ENCODE measurements around the gene CTSH. TPM values are rescaled to one million over a fixed set of nuclear protein-coding genes. Genes with fewer than 3 reads are reported as not detected.
A peak's percentile ranks its signal among the peaks of the same experiment; 100 is the strongest.

The CTSH gene, protein sequence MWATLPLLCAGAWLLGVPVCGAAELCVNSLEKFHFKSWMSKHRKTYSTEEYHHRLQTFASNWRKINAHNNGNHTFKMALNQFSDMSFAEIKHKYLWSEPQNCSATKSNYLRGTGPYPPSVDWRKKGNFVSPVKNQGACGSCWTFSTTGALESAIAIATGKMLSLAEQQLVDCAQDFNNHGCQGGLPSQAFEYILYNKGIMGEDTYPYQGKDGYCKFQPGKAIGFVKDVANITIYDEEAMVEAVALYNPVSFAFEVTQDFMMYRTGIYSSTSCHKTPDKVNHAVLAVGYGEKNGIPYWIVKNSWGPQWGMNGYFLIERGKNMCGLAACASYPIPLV
- polyA plus RNA-seq (23.0 to 38.4 TPM (median 26.6 TPM) in 3 replicates), polyA minus RNA-seq (3.8 to 12.0 TPM (median 11.4 TPM) in 3 replicates)
- polyA plus RNA-seq (2011; ENCODE audit: low read depth): 19.2 TPM
- polyA plus RNA-seq (2011; cell fraction: cytosol; rRNA removed): 16.9 and 21.8 TPM in 2 replicates
- polyA plus RNA-seq (2011; cell fraction: nucleus; rRNA removed): 21.7 and 25.2 TPM in 2 replicates
- 19.7 and 38.2 TPM in 2 replicates for polyA plus RNA-seq (2012; ENCODE audit: low replicate concordance)
- 6.3 TPM for polyA minus RNA-seq (2011; cell fraction: cytosol; rRNA and poly(A)+ RNA removed)
- 11.0 and 12.3 TPM in 2 replicates for polyA minus RNA-seq (2011; cell fraction: nucleus; rRNA and poly(A)+ RNA removed)

DNA sequence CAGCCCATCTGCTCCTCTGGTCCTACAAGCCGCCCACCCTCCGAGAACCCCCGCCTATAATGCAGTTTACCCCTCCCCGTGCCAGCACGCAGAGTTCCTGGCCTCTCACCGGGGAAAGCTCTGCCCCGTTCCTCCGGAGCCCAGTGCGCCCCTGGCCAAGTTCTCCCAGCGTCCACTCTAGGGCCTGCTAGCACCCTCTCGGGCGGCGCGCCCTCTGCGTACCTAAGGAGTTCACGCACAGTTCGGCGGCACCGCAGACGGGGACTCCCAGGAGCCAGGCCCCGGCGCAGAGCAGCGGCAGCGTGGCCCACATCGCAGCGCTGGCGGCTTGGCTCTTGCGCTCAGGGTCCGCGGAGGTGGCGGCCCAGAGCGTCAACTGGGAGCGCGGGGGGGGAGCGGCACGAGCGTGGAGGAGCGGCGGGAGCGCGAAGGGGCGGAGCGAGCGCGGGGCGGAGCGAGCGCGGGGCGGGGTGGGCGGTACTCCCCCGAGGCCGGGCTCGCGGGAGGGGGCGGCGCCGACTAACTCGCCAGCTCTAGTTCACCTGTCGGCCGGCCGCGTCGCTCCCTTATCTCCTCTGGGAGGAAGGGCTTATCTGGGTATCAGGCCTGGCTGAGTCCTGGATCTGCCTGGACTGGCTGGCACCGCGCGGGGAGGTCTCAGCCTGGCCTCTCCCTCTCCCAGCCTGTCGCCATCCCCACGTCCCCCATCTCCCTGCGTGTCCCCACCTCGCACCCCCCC lies at the start of gene CTSH:
Gene CTSH (minus strand): TSS at position 378 of the 739 bp plus-strand sequence. CDS start 65 bp downstream, at position 313.
- FAIRE-seq (no peak), DNase-seq (ENCODE audit: low read depth, low spot score) (peak; percentile 26)
- Histone ChIP-seq H3K9me1 (ENCODE audit: control insufficient read depth, extremely low read depth, insufficient read depth, low read length) (no peaks in the 10 kb centered on the region), H2AFZ (ENCODE audit: control insufficient read depth, low read length) (peak within 1 kb of the TSS; percentile 82), H3K9me3 (ENCODE audit: control insufficient read depth, low read depth, low read length) (no peaks in the 10 kb centered on the region), H3K9ac (ENCODE audit: control insufficient read depth, extremely low read depth, insufficient read depth, low read length) (no peak within 1 kb of the TSS), H3K4me2 (ENCODE audit: control insufficient read depth, extremely low read depth, insufficient read depth, low read depth, low read length) (peak within 1 kb of the TSS; percentile 67), H3K79me2 (ENCODE audit: control insufficient read depth, insufficient read depth, low read length) (no peaks in the 10 kb centered on the region), H3K27ac (ENCODE audit: control insufficient read depth, insufficient read depth, low read length) (no peak within 1 kb of the TSS), H3K4me1 (ENCODE audit: control insufficient read depth, extremely low read depth, insufficient read depth, low read length) (peaks cover 3% of the 10 kb centered on the region), H3K4me3 (ENCODE audit: control insufficient read depth in 2 of 3, extremely low read depth in 1 of 3, insufficient read depth in 2 of 3, low read depth in 1 of 3, low read length in 3 of 3) (peak within 1 kb of the TSS; percentile 24 to 42 (median 29)), H4K20me1 (ENCODE audit: control insufficient read depth, extremely low read depth, insufficient read depth, low read length) (no peaks in the 10 kb centered on the region), H3K27me3 (ENCODE audit: control insufficient read depth, extremely low read depth, insufficient read depth, low read length) (peaks cover 25% of the 10 kb centered on the region), H3K36me3 (ENCODE audit: control insufficient read depth in 2 of 2, extremely low read depth in 1 of 2, insufficient read depth in 2 of 2, low read length in 2 of 2) (no peaks in the 10 kb centered on the region)
- dilution Hi-C loops (cut with MboI; ENCODE audit: extremely low pct_ligation_motif_present, low sequenced_read_pairs): no loop called here
- no peak for TF ChIP-seq EZH2 (IDR thresholded peaks at IDR 0.05; ENCODE audit: low read length)
- no peak for TF ChIP-seq CTCF (optimal IDR thresholded peaks at IDR 0.05 in 1 of 3, IDR thresholded peaks at IDR 0.05 in 1 of 3, conservative IDR thresholded peaks at IDR 0.05 in 1 of 3; ENCODE audit: extremely low read depth in 1 of 3, insufficient read depth in 2 of 3, low read length in 3 of 3)

DNA sequence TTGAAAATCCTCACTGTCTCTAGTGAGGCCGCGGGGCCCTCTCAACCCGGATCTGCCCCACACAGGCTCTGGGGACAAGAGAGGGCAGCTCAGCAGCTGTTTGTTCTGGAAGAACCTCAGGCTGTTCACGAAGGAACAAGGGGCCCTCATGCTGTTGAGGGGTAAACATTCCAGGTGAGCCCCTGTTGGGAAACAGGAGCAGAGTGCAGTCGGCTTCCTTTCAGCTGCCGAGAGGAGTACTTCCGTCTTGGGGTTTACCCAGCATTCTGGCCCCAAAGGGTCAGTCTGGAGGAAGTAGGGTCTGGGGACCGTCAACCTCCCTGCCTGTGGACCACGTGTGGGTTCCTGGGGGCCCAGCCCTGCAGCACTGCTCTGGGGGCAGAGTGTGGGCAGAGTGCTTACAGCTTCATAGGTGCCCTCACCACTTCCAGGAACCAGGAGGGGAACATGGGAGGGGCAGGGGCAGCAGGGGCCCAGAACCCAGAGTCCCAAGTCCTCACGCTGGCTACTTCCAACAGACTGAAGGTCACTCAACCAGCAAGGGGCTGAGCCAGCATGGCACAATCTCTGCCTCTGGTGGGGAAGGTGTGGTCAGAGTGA lies 49.2 kb upstream of the CTSH start:
- DNase-seq (ENCODE audit: low read depth, low spot score): no peak
- no peak for TF ChIP-seq CTCF (optimal IDR thresholded peaks at IDR 0.05 in 1 of 3, IDR thresholded peaks at IDR 0.05 in 1 of 3, conservative IDR thresholded peaks at IDR 0.05 in 1 of 3; ENCODE audit: extremely low read depth in 1 of 3, insufficient read depth in 2 of 3, low read length in 3 of 3)
- no peak for TF ChIP-seq EZH2 (IDR thresholded peaks at IDR 0.05; ENCODE audit: low read length)
- H3K4me3 ChIP-seq (ENCODE audit: control insufficient read depth in 2 of 3, extremely low read depth in 1 of 3, insufficient read depth in 2 of 3, low read depth in 1 of 3, low read length in 3 of 3): no peak overlapping the region
- H2AFZ ChIP-seq (ENCODE audit: control insufficient read depth, low read length): no peak overlapping the region
- H3K9me1 ChIP-seq (ENCODE audit: control insufficient read depth, extremely low read depth, insufficient read depth, low read length): no peaks in the 10 kb centered on the region
- no peaks in the 10 kb centered on the region for H3K9me3 ChIP-seq (ENCODE audit: control insufficient read depth, low read depth, low read length)
- dilution Hi-C loops (cut with MboI; ENCODE audit: extremely low pct_ligation_motif_present, low sequenced_read_pairs): no loop called here
- H3K9ac ChIP-seq (ENCODE audit: control insufficient read depth, extremely low read depth, insufficient read depth, low read length): no peak overlapping the region
- H3K4me1 ChIP-seq (ENCODE audit: control insufficient read depth, extremely low read depth, insufficient read depth, low read length): peaks cover 11% of the 10 kb centered on the region
- H3K79me2 ChIP-seq (ENCODE audit: control insufficient read depth, insufficient read depth, low read length): no peaks in the 10 kb centered on the region
- H4K20me1 ChIP-seq (ENCODE audit: control insufficient read depth, extremely low read depth, insufficient read depth, low read length): no peaks in the 10 kb centered on the region
- no peaks in the 10 kb centered on the region for H3K27me3 ChIP-seq (ENCODE audit: control insufficient read depth, extremely low read depth, insufficient read depth, low read length)
- H3K27ac ChIP-seq (ENCODE audit: control insufficient read depth, insufficient read depth, low read length): no peak overlapping the region
- FAIRE-seq: no peak
- no peak overlapping the region for H3K4me2 ChIP-seq (ENCODE audit: control insufficient read depth, extremely low read depth, insufficient read depth, low read depth, low read length)
- H3K36me3 ChIP-seq (ENCODE audit: control insufficient read depth in 2 of 2, extremely low read depth in 1 of 2, insufficient read depth in 2 of 2, low read length in 2 of 2): no peaks in the 10 kb centered on the region

Measured in keratinocyte (primary cell).